IMR-90 (cell line): ENCODE measurements around the gene CDYL2.

Experiments used
- BHLHE40 ChIP-seq: fragments of 150-350 bp; IDR thresholded peaks from 2 replicates; pipeline ENCODE4 v1.6.1; 2016; ENCODE audit warnings: mild to moderate bottlenecking, low read depth, low read length
- CTCF ChIP-seq: conservative IDR thresholded peaks from 2 replicates; pipeline ENCODE4 v1.5.1; 2012; ENCODE audit warnings: mild to moderate bottlenecking, low read depth, low read length, improper control_type of control experiment
- POLR2A ChIP-seq: IDR thresholded peaks from 2 replicates; pipeline ENCODE4 v1.6.1; 2012; ENCODE audit warnings: mild to moderate bottlenecking, low read depth, low read length
- RFX5 ChIP-seq: IDR thresholded peaks from 2 replicates; pipeline ENCODE4 v1.8.0; 2012; ENCODE audit warnings: low read depth, mild to moderate bottlenecking, low read length, moderate library complexity

GRCh38 chr16:80743273-80743672 lies 61.1 kb downstream of the CDYL2 start:
- TF ChIP-seq CTCF (no peak), BHLHE40 (no peak), POLR2A (no peak), RFX5 (no peak)
